ENCODE measurements around the gene P2RY2. TPM values are rescaled to one million over a fixed set of nuclear protein-coding genes. Genes with fewer than 3 reads are reported as not detected.

P2RY2 gene
- polyA plus RNA-seq, 1 of the 3 experiments (the other 2 are of a cell fraction) = 0.12 TPM

DNA sequence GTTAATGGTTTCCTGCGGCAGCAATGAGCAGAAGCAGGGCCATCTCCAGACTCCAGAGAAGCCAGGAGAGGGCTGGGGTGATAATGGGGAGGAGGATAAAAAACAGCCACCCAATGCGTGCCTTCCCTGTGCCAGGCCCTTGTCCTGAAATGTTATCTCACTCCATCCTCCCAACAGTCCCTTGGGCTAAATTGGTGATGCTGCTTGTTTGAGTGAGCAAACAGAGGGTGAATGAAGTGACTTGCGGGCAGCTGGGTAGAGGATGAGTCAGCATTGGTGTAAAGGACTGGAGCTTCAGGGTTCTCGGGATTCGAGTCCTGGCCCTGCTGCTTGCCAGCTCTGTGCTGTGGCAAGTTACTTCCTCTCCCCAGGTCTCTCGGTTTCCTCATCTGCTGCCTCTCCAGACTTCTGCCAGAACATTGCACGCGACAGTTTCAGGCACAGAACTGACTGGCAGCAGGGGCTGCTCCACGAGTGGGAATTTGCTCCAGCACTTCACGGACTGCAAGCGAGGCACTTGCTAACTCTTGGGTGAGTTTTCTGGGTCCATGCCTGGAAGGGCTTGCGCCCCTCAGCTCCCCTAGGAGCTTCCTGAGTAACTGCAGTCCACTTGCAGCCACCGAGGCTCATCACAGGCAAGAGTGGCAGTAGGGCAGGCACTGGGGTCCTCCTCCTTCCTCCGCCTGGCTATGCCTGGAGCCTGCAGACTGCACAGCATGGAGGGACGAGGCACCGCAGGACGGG is 54.0 kb downstream of the P2RY2 start, which contains the start of gene P2RY6 (continued):
- TF ChIP-seq SIN3A (IDR thresholded peaks at IDR 0.05; ENCODE audit: borderline replicate concordance, low read depth, low read length) = no peak
- TF ChIP-seq, protein P1, sequence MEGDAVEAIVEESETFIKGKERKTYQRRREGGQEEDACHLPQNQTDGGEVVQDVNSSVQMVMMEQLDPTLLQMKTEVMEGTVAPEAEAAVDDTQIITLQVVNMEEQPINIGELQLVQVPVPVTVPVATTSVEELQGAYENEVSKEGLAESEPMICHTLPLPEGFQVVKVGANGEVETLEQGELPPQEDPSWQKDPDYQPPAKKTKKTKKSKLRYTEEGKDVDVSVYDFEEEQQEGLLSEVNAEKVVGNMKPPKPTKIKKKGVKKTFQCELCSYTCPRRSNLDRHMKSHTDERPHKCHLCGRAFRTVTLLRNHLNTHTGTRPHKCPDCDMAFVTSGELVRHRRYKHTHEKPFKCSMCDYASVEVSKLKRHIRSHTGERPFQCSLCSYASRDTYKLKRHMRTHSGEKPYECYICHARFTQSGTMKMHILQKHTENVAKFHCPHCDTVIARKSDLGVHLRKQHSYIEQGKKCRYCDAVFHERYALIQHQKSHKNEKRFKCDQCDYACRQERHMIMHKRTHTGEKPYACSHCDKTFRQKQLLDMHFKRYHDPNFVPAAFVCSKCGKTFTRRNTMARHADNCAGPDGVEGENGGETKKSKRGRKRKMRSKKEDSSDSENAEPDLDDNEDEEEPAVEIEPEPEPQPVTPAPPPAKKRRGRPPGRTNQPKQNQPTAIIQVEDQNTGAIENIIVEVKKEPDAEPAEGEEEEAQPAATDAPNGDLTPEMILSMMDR (IDR thresholded peaks at IDR 0.05) = no peak
- TF ChIP-seq, protein P2, sequence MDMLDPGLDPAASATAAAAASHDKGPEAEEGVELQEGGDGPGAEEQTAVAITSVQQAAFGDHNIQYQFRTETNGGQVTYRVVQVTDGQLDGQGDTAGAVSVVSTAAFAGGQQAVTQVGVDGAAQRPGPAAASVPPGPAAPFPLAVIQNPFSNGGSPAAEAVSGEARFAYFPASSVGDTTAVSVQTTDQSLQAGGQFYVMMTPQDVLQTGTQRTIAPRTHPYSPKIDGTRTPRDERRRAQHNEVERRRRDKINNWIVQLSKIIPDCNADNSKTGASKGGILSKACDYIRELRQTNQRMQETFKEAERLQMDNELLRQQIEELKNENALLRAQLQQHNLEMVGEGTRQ (IDR thresholded peaks at IDR 0.05; ENCODE audit: borderline replicate concordance, low read depth, low read length) = no peak
- peak; percentile 96 for TF ChIP-seq GATA2 (CRISPR knock-in tag; IDR thresholded peaks at IDR 0.05)
- no peak for TF ChIP-seq TEAD4 (IDR thresholded peaks at IDR 0.05; ENCODE audit: borderline replicate concordance, insufficient read depth)
- TF ChIP-seq FOXJ3 (CRISPR knock-in tag; IDR thresholded peaks at IDR 0.05) = peak; percentile 90
- TF ChIP-seq GABPA (IDR thresholded peaks at IDR 0.05; ENCODE audit: low read depth) = no peak
- TF ChIP-seq, protein P3, sequence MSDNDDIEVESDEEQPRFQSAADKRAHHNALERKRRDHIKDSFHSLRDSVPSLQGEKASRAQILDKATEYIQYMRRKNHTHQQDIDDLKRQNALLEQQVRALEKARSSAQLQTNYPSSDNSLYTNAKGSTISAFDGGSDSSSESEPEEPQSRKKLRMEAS (IDR thresholded peaks at IDR 0.05; ENCODE audit: low read depth) = no peak
- no peak for TF ChIP-seq EZH2phosphoT487 (IDR thresholded peaks at IDR 0.05; ENCODE audit: borderline replicate concordance, low read depth)
- TF ChIP-seq, protein P4, sequence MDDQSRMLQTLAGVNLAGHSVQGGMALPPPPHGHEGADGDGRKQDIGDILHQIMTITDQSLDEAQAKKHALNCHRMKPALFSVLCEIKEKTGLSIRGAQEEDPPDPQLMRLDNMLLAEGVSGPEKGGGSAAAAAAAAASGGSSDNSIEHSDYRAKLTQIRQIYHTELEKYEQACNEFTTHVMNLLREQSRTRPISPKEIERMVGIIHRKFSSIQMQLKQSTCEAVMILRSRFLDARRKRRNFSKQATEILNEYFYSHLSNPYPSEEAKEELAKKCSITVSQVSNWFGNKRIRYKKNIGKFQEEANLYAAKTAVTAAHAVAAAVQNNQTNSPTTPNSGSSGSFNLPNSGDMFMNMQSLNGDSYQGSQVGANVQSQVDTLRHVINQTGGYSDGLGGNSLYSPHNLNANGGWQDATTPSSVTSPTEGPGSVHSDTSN (IDR thresholded peaks at IDR 0.05) = no peak
- TF ChIP-seq ELF1 (IDR thresholded peaks at IDR 0.05) = no peak
- no peak for TF ChIP-seq NFIC (IDR thresholded peaks at IDR 0.05; ENCODE audit: borderline replicate concordance)

DNA sequence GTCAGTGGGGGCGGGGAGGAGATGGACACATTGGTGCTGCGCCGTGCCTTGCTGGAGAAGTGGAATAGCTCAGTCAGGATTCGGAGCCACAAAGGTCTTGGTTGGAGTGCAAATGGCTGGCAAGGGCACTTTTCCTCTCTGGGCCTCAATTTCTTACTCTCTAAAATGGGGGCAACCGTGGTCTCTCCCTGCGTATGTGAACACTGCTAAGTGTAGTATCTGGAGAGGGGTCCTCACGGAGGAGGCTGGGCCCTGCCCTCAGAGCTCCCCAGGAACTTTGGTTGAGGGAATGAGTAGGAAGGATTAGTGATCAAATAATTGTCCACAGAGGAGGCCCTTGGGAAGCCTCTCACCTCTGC is 54.6 kb downstream of the P2RY2 start:
- POLR2A ChIA-PET = interaction anchor here (0.9 to 1.2 kb wide), 4 partner anchors 10 to 30 kb away, joined by 3 to 6 read pairs (median 4); no protein-coding TSS in a partner anchor
- no peaks in the 10 kb centered on the region for H3K79me2 ChIP-seq (ENCODE audit: insufficient read depth)
- DNase-seq = no peak
- no peaks in the 10 kb centered on the region for H4K20me1 ChIP-seq (ENCODE audit: insufficient read depth)
- peaks cover 3 to 62% of the 10 kb centered on the region in 2 experiments; a peak in 2 of 4 replicates for H3K4me1 ChIP-seq (ENCODE audit: control insufficient read depth in 1 of 2, insufficient read depth in 2 of 2, low read depth in 1 of 2, low read length in 1 of 2)
- CTCF ChIA-PET = interaction anchor here (1.0 to 15.0 kb wide), 10 partner anchors 13 to 441 kb away, joined by 3 to 179 read pairs (median 4); no protein-coding TSS in a partner anchor
- no peak overlapping the region for H3K4me3 ChIP-seq (ENCODE audit: low read depth in 2 of 2, low read length in 1 of 2)
- no peak overlapping the region for H2AFZ ChIP-seq (ENCODE audit: low read depth)
- H3K36me3 ChIP-seq (replicated peaks in 1 of 2; ENCODE audit: control insufficient read depth in 1 of 2, insufficient read depth in 2 of 2, low read length in 1 of 2) = no peaks in the 10 kb centered on the region
- no peak for TF ChIP-seq FOSL2 (IDR thresholded peaks at IDR 0.05; ENCODE audit: borderline replicate concordance, low read depth)
- no peak for TF ChIP-seq EP300 (IDR thresholded peaks at IDR 0.05; ENCODE audit: borderline replicate concordance in 1 of 2, low read depth in 1 of 2, low read length in 1 of 2)
- no peak for TF ChIP-seq YY1 (IDR thresholded peaks at IDR 0.05; ENCODE audit: low read depth)
- TF ChIP-seq RAD21 (IDR thresholded peaks at IDR 0.05; ENCODE audit: low read length) = no peak
- TF ChIP-seq RCOR1 (IDR thresholded peaks at IDR 0.05; ENCODE audit: low read length) = no peak
- no peak for TF ChIP-seq FOXM1 (IDR thresholded peaks at IDR 0.05; ENCODE audit: low read depth)
- TF ChIP-seq MXI1 (IDR thresholded peaks at IDR 0.05; ENCODE audit: low read depth, low read length) = no peak
- TF ChIP-seq RXRA (IDR thresholded peaks at IDR 0.05; ENCODE audit: borderline replicate concordance, low read depth) = no peak
- TF ChIP-seq TEAD4 (IDR thresholded peaks at IDR 0.05; ENCODE audit: borderline replicate concordance, insufficient read depth) = no peak
- TF ChIP-seq SIN3A (IDR thresholded peaks at IDR 0.05; ENCODE audit: borderline replicate concordance, low read depth, low read length) = no peak
- TF ChIP-seq, protein P5, sequence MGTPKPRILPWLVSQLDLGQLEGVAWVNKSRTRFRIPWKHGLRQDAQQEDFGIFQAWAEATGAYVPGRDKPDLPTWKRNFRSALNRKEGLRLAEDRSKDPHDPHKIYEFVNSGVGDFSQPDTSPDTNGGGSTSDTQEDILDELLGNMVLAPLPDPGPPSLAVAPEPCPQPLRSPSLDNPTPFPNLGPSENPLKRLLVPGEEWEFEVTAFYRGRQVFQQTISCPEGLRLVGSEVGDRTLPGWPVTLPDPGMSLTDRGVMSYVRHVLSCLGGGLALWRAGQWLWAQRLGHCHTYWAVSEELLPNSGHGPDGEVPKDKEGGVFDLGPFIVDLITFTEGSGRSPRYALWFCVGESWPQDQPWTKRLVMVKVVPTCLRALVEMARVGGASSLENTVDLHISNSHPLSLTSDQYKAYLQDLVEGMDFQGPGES (IDR thresholded peaks at IDR 0.05; ENCODE audit: low read depth, low read length) = no peak
- no peak for TF ChIP-seq FOXJ3 (CRISPR knock-in tag; IDR thresholded peaks at IDR 0.05)
- TF ChIP-seq GATA2 (CRISPR knock-in tag; IDR thresholded peaks at IDR 0.05) = no peak
- no peaks in the 10 kb centered on the region for H3K9me2 ChIP-seq
- WGBS (ENCODE audit: low lambda C conversion rate) = 75% methylated on average over 3 of the region's 7 CpGs
- H3K27ac ChIP-seq (ENCODE audit: low read depth in 2 of 2, low read length in 1 of 2) = peak overlapping the region in 1 of 2 experiments; percentile 97; a peak in 2 of 4 replicates
- H3F3A ChIP-seq (replicated peaks; ENCODE audit: insufficient read depth) = no peaks in the 10 kb centered on the region
- H3K9ac ChIP-seq = no peak overlapping the region
- no peaks in the 10 kb centered on the region for H3K27me3 ChIP-seq (ENCODE audit: insufficient read depth)
- H3K4me2 ChIP-seq = no peak overlapping the region
- H3K9me3 ChIP-seq = no peaks in the 10 kb centered on the region
